IPS DF 19.7 (cell line): ENCODE measurements around the gene CRHR1.
"Not testable (repeated sequence)": the region's sequence is repeated elsewhere in the genome, so short reads cannot be mapped to it uniquely, and the experiment has no call there.

Experiments
- DNase-seq: peaks from one replicate; pipeline ENCODE4 v3.0.0-alpha.2; 2013; ENCODE audit warnings: low read depth, low spot score

CRHR1 gene

DNA sequence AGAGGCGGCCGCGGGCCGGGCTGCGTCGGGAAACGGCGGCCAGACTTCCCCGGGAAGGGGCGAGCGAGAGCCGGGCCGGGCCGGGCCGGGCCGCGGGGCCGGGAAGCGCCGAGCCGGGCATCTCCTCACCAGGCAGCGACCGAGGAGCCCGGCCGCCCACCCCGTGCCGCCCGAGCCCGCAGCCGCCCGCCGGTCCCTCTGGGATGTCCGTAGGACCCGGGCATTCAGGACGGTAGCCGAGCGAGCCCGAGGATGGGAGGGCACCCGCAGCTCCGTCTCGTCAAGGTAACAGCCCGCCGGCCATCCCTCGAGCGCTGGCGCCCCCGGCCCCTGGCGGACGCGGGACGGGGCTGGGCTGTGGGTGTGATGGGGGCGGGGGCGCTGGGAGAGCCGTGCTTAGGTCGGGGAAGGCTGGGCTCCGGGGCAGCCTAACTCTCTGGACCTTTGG lies at the start of gene CRHR1:
Gene CRHR1 (plus strand): TSS at position 28 of the 448 bp plus-strand sequence. CDS start 225 bp downstream, at position 253.
- DNase-seq = no peak

GRCh38 chr17:45734598-45734997 lies 49.5 kb upstream of the CRHR1 start:
- DNase-seq = no peak

- DNase-seq = no peak
Observed at GRCh38 chr17:45735488-45735887, 48.6 kb upstream of the CRHR1 start.

- no peak for DNase-seq
Observed at GRCh38 chr17:45739786-45740185, 44.3 kb upstream of the CRHR1 start.

DNA sequence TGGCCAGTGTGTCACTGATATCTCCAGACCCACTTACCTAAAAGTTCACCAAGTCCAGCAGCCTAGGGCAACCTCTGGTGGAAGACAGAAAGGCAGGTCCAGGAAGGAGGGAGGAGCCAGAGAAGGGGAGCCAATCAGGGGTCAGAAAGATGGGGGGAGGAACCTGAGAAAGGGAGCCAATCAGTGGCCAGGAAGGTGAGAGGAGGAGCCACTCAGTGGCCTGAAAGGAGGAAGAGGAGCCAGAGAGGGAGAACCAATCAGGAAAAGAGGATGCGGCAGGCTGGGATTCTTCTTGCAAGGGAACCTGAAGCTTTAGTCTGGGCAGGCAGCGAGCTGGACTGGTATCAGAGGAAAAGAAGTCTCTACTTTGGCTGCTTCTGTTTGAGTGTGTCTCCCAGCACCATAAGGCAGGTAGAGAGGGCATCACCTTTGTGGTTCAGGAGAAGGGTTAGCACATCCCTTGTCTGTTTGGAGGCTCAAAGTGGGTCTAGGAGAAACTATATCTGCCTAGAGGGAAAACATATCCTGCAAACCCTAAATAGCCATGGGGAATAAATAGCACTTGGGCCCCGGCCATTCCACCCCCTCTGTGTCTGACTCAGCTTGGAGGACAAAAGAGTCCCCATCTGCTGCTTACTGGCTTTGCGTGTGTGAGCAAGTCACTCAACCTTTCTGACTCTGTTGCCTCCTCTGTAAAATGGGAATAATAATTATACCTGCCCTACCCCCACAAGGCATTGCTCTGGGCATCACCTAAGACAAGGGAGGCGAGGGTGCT lies 43.4 kb upstream of the CRHR1 start:
- peak; percentile 91 for DNase-seq

DNA sequence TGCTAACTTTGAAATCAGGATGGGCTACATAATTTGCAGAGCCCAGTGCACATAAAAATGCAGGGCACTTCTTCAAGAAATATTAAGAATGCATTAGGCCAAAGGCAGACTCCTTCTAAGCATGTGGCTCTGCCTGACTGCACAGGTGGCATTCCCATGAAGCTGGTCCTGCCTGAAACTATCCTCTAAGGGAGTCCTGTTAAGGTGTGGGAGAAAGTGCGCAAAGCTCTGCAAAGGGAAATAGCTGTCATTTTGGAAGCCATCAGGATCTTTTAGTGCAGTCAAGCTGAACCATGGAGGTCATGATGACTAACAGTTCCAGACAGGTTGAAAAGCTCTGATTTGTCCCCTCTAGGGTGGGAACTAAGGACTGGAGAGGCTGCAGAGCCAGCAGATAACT lies 41.9 kb upstream of the CRHR1 start:
- no peak for DNase-seq

GRCh38 chr17:45743626-45744326 lies 40.3 kb upstream of the CRHR1 start:
- no peak for DNase-seq

DNA sequence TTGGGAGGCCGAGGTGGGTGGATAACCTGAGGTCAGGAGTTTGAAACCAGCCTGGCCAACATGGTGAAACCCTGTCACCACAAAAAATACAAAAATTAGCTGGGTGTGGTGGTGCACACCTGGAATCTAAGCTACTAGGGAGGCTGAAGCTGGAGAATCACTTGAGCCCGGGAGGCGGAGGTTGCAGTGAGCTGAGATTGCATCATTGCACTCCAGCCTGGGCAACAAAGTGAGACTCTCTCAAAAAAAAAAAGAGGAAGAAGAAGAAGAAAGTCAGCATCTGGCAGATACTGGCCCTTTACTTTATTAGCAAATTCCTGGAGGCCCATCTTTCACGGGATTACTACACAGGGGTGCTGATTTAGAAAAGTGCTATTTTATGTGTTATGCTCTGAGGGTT lies 39.3 kb upstream of the CRHR1 start:
- DNase-seq = not testable (repeated sequence)

DNA sequence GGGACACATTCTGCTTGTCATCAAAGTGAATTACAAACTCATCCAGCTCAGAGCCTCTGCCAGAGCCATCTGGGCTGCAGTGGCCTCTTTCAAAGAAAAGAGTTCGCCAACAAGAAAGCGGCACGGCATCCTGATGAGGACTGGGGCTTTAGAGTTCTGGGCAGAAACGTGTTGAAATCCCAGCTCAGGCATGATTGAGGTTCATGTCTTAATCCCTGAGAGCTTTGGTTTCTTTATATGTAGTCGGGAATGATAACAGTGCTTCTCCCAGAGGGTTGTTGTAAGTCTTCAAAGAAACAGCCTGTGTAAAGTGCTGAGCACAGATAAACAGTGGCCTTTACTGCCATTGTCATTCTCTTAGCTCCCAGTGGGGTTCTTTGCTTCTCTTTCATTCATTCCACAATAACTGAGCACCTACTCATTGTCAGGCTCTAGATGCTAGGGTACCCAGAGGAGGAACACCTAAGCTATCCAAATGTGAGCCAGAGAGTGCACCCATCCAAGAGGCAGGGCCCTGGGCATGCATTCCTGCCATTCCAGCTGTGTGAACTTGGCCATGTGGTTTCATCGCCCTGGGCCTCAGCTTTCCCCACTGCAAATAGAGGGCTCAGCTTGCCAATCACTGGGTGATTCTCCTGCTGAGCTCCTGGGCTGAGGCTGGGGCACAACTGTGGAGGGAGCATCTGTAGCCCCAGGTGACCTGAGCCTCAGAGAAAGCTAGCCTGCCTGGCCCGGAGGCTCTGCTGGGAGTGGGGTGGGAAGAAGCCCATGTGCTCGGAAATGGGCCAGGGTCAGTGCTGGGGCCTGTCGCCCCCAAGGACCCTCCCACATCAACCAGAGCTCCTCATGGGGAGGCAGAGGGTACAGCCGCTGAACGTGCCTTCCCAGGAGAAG lies 38.3 kb upstream of the CRHR1 start:
- DNase-seq = no peak

DNA sequence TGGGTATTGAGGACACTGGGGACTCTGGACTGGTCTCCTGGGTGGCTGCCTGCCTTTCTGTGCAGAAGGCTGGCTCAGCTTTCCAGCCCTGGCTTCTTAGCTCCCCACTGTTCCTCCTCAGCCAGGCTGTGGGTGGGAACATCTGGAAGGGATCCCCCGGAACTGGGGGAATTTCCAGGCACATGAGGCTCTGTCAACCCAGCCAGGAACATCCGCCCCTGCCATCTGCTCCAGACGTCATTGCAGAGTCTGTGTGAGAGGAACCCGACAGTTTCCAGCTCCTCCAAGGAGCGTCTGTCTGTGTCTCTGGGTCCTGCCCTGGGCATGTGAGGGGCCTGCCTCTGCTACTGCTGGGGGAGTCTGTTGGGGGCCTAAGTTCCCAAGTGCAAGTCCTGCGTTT lies 36.2 kb upstream of the CRHR1 start:
- DNase-seq = no peak

DNA sequence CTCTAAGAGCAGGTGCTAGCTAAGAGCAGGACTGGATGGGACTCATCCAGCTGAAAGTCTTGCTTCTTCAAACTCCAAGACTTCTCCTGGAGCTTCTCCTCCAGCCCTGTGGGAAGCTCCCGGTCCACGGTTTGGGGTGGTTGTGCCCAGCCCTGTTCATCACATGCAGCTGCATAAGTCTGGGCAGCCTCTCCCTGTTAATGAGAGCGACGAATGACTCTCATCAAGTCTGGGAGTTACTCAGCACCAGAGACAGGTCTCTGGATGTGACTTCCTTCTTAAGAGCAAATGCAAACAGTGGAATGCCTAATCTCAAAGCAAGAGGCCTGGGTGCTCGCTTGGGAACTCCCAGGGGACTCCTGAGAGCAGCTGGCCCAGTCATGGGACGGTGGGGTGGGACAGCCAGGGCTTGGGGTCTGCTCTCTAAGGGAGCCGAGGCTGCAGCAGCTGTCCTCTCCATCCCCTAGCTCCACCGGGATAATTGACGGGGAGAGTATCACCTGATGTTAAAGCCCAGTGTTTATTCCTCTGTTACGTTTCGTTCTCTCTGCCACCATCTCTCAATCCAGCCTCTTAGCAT lies 35.3 kb upstream of the CRHR1 start:
- DNase-seq = no peak

DNA sequence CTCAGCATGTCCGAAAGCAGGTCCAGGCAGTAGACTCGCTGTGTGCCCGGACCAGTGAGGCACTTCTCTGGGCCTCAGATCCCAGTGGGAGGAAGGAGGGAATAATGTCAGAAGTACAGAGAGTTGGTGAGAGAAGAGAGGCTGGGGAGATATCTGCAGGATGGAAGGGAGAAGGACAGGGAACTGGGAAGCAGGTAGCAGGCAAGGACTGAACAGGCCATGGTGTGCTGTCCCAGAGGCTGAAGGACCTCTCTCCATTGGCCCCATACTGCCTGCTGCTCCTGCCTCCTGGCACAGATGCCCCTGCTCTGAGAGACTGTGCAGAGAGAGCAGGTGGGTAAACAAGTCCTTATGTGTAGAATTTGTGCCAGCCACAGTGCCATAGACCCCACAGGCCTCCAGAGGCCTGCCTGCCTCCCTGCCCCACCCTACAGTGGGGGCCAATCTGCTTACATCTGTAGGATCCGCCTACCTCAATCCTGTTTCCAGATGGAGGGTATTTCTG lies 34.2 kb upstream of the CRHR1 start:
- DNase-seq = no peak

- no peak for DNase-seq
Observed at GRCh38 chr17:45750779-45751440, 33.2 kb upstream of the CRHR1 start.

DNA sequence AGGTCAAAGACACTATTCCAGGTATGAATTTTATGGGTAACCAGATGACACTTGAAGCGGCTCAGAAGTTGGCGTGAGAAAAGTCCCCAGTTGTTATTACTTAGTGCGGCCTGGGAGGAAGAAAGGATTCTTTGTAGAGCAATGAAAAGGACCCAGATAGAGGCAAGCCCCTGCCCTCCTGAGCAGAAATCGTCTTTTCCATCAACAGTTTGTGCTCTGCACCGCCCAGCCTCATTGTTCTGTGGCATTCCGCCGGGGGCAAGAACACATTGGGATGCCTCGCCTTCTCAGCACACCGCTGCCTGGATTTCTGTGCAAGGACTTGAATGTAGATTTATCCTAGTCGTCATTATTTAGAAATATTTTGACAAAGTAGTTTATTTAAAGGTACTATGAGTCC lies 32.7 kb upstream of the CRHR1 start:
- no peak for DNase-seq

DNA sequence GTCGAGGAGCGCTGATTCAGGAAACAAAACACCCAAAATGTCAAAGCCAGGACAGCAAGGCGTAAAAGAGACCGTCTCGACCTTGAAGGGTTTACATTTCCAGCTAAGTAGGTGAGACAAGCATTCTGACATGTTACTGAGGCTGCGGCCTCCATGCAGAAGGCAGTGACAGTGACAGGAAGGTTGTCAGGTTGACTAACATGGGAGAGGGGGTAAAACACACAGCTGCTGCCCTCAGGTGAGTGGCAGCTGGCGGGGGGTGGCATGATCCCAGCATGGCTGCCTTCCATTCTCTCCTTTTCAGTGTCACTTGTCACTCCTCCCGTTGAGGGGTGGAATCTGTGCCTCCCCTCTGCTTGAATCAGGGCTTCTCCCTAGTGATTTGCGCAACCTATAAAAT lies 31.9 kb upstream of the CRHR1 start:
- no peak for DNase-seq

DNA sequence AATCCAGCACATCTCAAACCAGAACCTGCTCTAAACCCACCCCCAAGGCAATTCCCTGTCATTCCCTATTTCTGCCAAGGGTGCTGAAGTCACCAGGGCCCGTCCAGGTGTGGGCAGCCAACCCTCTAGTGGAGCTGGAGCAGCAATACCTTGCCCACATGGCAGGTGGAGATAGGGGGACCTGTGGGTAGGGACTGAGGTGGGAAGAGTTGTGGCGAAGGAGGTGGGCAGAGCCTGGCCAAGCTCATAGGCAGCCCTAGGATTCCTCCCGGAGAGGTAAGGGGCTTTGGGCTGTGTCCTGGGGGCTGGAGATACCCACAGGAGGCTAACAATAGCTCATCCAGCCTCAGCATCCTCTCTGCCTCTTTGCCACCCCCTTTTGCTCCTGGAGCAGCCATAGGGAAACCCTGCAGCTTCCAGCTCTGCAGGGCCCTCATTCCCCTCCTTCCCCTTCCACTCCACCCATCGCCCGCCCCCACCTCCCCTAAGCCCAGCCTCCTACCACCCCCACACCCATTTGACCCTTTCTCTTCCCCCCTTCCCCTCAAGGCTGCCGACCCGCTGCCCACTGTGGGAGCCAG lies 30.4 kb upstream of the CRHR1 start:
- no peak for DNase-seq

DNA sequence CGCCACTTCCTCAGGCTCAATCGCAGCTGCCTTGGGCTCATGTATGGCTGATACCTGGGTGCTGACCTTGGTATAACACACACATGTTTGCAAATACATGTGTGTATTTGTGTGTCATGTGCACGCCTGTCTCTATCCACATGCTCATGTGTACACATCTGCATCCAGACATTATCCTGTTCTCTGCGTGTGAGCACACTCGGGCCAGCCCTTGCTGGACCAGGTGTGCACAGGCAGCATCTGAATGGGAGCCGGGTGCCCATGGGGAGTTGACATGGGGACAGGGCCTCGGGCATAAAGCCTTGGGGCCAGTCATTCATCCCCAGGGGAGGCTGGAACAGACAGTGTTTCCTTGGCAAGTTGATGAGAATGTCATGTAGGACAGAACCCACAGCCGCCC lies 29.1 kb upstream of the CRHR1 start:
- no peak for DNase-seq

DNA sequence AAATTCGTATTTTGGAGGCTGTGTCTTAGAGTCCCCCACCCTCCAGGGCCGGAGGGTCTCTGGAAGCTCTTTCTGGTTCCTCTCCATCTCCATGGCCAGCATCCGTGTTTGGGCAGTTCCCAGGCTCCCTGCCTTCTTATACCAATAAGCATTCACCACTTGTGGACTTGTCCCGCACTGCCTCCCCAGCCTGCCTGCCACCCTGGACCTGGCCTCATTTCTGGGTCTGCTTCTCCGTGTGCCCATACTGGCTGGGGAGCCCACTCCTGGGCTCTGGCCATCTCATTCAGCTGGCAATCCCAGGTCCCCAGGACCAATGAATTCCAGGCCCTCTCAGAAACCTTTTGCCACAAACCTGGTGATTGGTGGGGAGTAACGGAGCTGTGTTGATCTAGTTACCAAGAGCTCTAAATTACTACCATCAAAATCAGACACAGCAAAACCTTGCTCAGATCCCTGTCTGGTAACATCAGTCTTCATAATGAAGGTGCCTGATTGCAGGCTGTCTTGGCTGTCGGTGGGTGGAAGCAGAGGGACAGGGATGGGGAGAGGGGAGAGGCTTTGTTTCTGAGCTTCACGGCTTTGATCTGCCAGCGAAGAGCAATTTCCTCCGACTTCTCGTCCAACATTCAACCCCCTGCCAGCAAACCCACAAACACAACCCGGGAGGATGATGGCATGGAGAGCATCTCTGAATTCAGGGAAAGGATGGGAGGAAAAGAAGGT lies 27.7 kb upstream of the CRHR1 start:
- no peak for DNase-seq

DNA sequence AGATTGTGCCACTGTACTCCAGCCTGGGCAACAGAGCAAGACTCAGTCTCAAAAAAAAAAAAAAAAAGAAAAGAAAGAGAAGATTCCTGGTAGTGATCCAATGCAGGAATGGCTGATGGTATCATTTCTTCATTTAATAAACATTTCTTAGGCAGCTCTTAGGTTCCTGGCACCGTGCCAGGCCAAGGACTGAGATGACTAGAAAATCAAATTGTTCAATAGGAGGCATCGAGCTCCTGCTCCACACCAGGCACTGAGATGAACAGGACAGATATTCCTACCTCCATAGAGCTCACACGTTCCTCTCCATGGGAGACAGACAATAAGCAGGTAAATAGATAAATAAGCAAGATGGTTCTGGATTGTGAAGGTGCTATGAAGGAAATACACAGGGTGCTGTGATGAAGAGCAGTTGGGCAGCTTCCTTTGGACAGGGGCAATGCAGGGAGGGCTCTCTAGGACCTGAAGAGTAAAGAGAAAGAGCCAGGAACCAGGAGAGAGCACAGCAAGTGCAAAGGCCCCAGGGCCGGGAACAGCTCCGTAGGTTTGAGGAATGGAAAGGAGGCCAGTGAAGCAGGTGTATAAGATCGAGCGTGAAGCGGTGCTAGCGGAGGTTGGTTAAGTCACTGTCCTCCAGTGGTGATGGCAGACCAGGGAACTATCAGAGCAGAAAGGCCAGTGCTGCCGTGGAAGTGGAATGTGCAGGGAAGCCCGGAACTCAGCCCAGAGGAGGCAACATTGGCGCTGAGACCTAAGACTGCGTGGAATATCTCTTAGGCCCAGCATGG lies 26.5 kb upstream of the CRHR1 start:
- DNase-seq = no peak
